Uterus (tissue), 2 donors: ENCODE measurements around the gene PIP4K2A.

Source experiments
- POLR2A ChIP-seq, 2 donors: fragments of 450-650 bp; IDR thresholded peaks; one replicate each; pipeline ENCODE4 v1.6.1; 2016; ENCODE audit warnings: antibody characterized with exemption in 2 of 2, mild to moderate bottlenecking in 1 of 2, moderate library complexity in 1 of 2
- TF ChIP-seq, protein P1 (sequence below), 4 experiments: fragments of 200-600 bp in 2 of 4; fragments of 450-650 bp in 2 of 4; sonication (generic) in 2 of 4; IDR thresholded peaks; one replicate each; pipeline ENCODE4 v1.5.1; 2016 to 2019; ENCODE audit warnings: antibody characterized with exemption in 4 of 4, mild to moderate bottlenecking in 2 of 4, moderate library complexity in 1 of 4

DNA sequence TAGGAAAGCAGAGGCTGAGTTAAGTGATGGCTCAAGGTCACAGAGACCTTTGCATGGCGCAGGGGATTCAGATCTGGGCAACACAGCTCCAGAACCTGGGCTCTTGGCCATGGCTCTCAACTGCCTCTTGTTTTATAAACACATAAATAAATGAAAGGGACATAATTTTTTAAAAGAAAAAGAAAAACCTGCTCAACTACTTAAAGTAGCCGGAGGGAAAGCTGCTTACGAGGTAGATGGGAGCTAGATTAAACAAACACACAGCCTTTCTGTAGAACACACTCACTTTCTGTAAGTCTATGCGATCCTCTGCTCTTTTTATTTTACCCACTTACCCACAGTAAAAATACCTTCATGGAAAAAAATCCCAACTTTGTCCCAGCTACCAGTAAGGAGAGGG lies 81.3 kb downstream of the PIP4K2A start:
- no peak for TF ChIP-seq POLR2A (IDR thresholded peaks at IDR 0.05)
- TF ChIP-seq, protein P1, sequence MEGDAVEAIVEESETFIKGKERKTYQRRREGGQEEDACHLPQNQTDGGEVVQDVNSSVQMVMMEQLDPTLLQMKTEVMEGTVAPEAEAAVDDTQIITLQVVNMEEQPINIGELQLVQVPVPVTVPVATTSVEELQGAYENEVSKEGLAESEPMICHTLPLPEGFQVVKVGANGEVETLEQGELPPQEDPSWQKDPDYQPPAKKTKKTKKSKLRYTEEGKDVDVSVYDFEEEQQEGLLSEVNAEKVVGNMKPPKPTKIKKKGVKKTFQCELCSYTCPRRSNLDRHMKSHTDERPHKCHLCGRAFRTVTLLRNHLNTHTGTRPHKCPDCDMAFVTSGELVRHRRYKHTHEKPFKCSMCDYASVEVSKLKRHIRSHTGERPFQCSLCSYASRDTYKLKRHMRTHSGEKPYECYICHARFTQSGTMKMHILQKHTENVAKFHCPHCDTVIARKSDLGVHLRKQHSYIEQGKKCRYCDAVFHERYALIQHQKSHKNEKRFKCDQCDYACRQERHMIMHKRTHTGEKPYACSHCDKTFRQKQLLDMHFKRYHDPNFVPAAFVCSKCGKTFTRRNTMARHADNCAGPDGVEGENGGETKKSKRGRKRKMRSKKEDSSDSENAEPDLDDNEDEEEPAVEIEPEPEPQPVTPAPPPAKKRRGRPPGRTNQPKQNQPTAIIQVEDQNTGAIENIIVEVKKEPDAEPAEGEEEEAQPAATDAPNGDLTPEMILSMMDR (IDR thresholded peaks at IDR 0.05): no peak
